Measurements from ENCODE around the gene DPF3. TPM values are rescaled to one million over a fixed set of nuclear protein-coding genes. Genes with fewer than 3 reads are reported as not detected.

The DPF3 gene
- total and polyA plus RNA-seq, 5 donors from 2014 or later = 0.11 to 2.0 (median 0.49) TPM; not detected in 1

- Mint-ChIP-seq H3K4me1 (peaks cover 7 to 33% (median 21%) of the 10 kb centered on the region in 4 donors), H3K9me3 (peaks cover 0 to 4% (median 0%) of the 10 kb centered on the region in 7 donors)
- peaks cover 45% of the 10 kb centered on the region for H3K27me3 ChIP-seq (ENCODE audit: control insufficient read depth, insufficient read depth, low read length)
Observed at GRCh38 chr14:72892103-72892878, 1.6 kb downstream of the DPF3 start.

GRCh38 chr14:72891666-72892102 is 2.2 kb downstream of the DPF3 start:
- no peaks in the 10 kb centered on the region for H3K9me3 ChIP-seq (ENCODE audit: control insufficient read depth in 2 of 2, low read length in 2 of 2)
- Mint-ChIP-seq H3K4me1 (peaks cover 7 to 33% (median 21%) of the 10 kb centered on the region in 4 donors), H3K27me3 (peaks cover 49% of the 10 kb centered on the region), H3K27ac (no peak overlapping the region), H3K9me3 (peaks cover 0 to 5% (median 0%) of the 10 kb centered on the region in 7 donors), H3K36me3 (no peaks in the 10 kb centered on the region), H3K4me3 (peak overlapping the region; percentile 91 to 97 (median 96))
- ATAC-seq (ENCODE audit: low read depth in 2 of 2) = no peak
- no peak overlapping the region for H3K27ac ChIP-seq (ENCODE audit: insufficient read depth, low read length, poor library complexity, severe bottlenecking)
- peaks cover 30% of the 10 kb centered on the region for H3K4me1 ChIP-seq (ENCODE audit: control insufficient read depth, insufficient read depth, low read length, poor library complexity, severe bottlenecking)
- peaks cover 40% of the 10 kb centered on the region for H3K27me3 ChIP-seq (ENCODE audit: control insufficient read depth, insufficient read depth, low read length)
- no peak for DNase-seq
- no peaks in the 10 kb centered on the region for H3K36me3 ChIP-seq (ENCODE audit: control insufficient read depth, insufficient read depth, low read length)
- H3K4me3 ChIP-seq (ENCODE audit: low read depth, low read length) = peak overlapping the region; percentile 77

More at GRCh38 chr14:72892103-72892878, 1.6 kb downstream of the DPF3 start:
- peak overlapping the region; percentile 83 to 93 (median 88) for H3K27ac Mint-ChIP-seq
- peaks cover 49% of the 10 kb centered on the region for H3K27me3 Mint-ChIP-seq
- H3K4me1 ChIP-seq (ENCODE audit: control insufficient read depth, insufficient read depth, low read length, poor library complexity, severe bottlenecking) = peaks cover 30% of the 10 kb centered on the region
- no peak for ATAC-seq (ENCODE audit: low read depth in 2 of 2)
- H3K4me3 ChIP-seq (ENCODE audit: low read depth, low read length) = peak overlapping the region; percentile 77
- no peaks in the 10 kb centered on the region for H3K36me3 Mint-ChIP-seq
- H3K27ac ChIP-seq (ENCODE audit: insufficient read depth, low read length, poor library complexity, severe bottlenecking) = no peak overlapping the region
- peak overlapping the region; percentile 91 to 97 (median 96) for H3K4me3 Mint-ChIP-seq
- no peaks in the 10 kb centered on the region for H3K9me3 ChIP-seq (ENCODE audit: control insufficient read depth in 2 of 2, low read length in 2 of 2)
- no peaks in the 10 kb centered on the region for H3K36me3 ChIP-seq (ENCODE audit: control insufficient read depth, insufficient read depth, low read length)
- DNase-seq = peak; percentile 13 to 46 (median 32)

- Mint-ChIP-seq H3K27ac (no peak overlapping the region), H3K4me1 (peaks cover 0 to 22% (median 14%) of the 10 kb centered on the region in 4 donors), H3K27me3 (peaks cover 36% of the 10 kb centered on the region), H3K9me3 (peaks cover 0 to 5% (median 0%) of the 10 kb centered on the region in 7 donors), H3K4me3 (no peak overlapping the region), H3K36me3 (no peaks in the 10 kb centered on the region)
- peaks cover 21% of the 10 kb centered on the region for H3K4me1 ChIP-seq (ENCODE audit: control insufficient read depth, insufficient read depth, low read length, poor library complexity, severe bottlenecking)
- ATAC-seq (ENCODE audit: low read depth in 2 of 2) = no peak
- no peak overlapping the region for H3K4me3 ChIP-seq (ENCODE audit: low read depth, low read length)
- no peaks in the 10 kb centered on the region for H3K9me3 ChIP-seq (ENCODE audit: control insufficient read depth in 2 of 2, low read length in 2 of 2)
- peaks cover 20% of the 10 kb centered on the region for H3K27me3 ChIP-seq (ENCODE audit: control insufficient read depth, insufficient read depth, low read length)
- no peaks in the 10 kb centered on the region for H3K36me3 ChIP-seq (ENCODE audit: control insufficient read depth, insufficient read depth, low read length)
- H3K27ac ChIP-seq (ENCODE audit: insufficient read depth, low read length, poor library complexity, severe bottlenecking) = no peak overlapping the region
- DNase-seq = no peak
Observed at GRCh38 chr14:72889366-72889765, 4.5 kb downstream of the DPF3 start.

GRCh38 chr14:72888636-72889201 is 5.2 kb downstream of the DPF3 start:
- H3K4me1 Mint-ChIP-seq = peaks cover 0 to 15% (median 10%) of the 10 kb centered on the region in 4 donors
- H3K9me3 Mint-ChIP-seq = peaks cover 0 to 5% (median 0%) of the 10 kb centered on the region in 7 donors
- Histone ChIP-seq H3K27ac (ENCODE audit: insufficient read depth, low read length, poor library complexity, severe bottlenecking) (no peak overlapping the region), H3K4me1 (ENCODE audit: control insufficient read depth, insufficient read depth, low read length, poor library complexity, severe bottlenecking) (peaks cover 18% of the 10 kb centered on the region), H3K9me3 (ENCODE audit: control insufficient read depth in 2 of 2, low read length in 2 of 2) (no peaks in the 10 kb centered on the region), H3K27me3 (ENCODE audit: control insufficient read depth, insufficient read depth, low read length) (peaks cover 20% of the 10 kb centered on the region), H3K36me3 (ENCODE audit: control insufficient read depth, insufficient read depth, low read length) (no peaks in the 10 kb centered on the region), H3K4me3 (ENCODE audit: low read depth, low read length) (no peak overlapping the region)
- no peak for ATAC-seq (ENCODE audit: low read depth in 2 of 2)
- H3K36me3 Mint-ChIP-seq = no peaks in the 10 kb centered on the region
- H3K4me3 Mint-ChIP-seq = no peak overlapping the region
- no peak overlapping the region for H3K27ac Mint-ChIP-seq
- H3K27me3 Mint-ChIP-seq = peaks cover 30% of the 10 kb centered on the region
- DNase-seq = no peak

GRCh38 chr14:72888192-72888591 is 5.7 kb downstream of the DPF3 start:
- Mint-ChIP-seq H3K27ac (no peak overlapping the region), H3K36me3 (no peaks in the 10 kb centered on the region), H3K4me1 (peaks cover 0 to 13% (median 10%) of the 10 kb centered on the region in 4 donors), H3K4me3 (no peak overlapping the region), H3K9me3 (peaks cover 0 to 5% (median 0%) of the 10 kb centered on the region in 7 donors), H3K27me3 (peaks cover 28% of the 10 kb centered on the region)
- Histone ChIP-seq H3K27me3 (ENCODE audit: control insufficient read depth, insufficient read depth, low read length) (peaks cover 20% of the 10 kb centered on the region), H3K4me1 (ENCODE audit: control insufficient read depth, insufficient read depth, low read length, poor library complexity, severe bottlenecking) (peaks cover 17% of the 10 kb centered on the region), H3K4me3 (ENCODE audit: low read depth, low read length) (no peak overlapping the region), H3K9me3 (ENCODE audit: control insufficient read depth in 2 of 2, low read length in 2 of 2) (no peaks in the 10 kb centered on the region), H3K36me3 (ENCODE audit: control insufficient read depth, insufficient read depth, low read length) (no peaks in the 10 kb centered on the region), H3K27ac (ENCODE audit: insufficient read depth, low read length, poor library complexity, severe bottlenecking) (no peak overlapping the region)
- ATAC-seq (ENCODE audit: low read depth in 2 of 2) (no peak), DNase-seq (no peak)

- H3K27ac ChIP-seq (ENCODE audit: insufficient read depth, low read length, poor library complexity, severe bottlenecking) = no peak overlapping the region
- peaks cover 20% of the 10 kb centered on the region for H3K27me3 ChIP-seq (ENCODE audit: control insufficient read depth, insufficient read depth, low read length)
- Mint-ChIP-seq H3K36me3 (no peaks in the 10 kb centered on the region), H3K4me3 (no peak overlapping the region), H3K27me3 (peaks cover 26% of the 10 kb centered on the region), H3K4me1 (peaks cover 0 to 11% (median 8%) of the 10 kb centered on the region in 4 donors), H3K9me3 (peaks cover 0 to 5% (median 0%) of the 10 kb centered on the region in 7 donors), H3K27ac (peak overlapping the region in 1 of 3 donors; percentile 24)
- no peak for ATAC-seq (ENCODE audit: low read depth in 2 of 2)
- H3K9me3 ChIP-seq (ENCODE audit: control insufficient read depth in 2 of 2, low read length in 2 of 2) = no peaks in the 10 kb centered on the region
- H3K4me1 ChIP-seq (ENCODE audit: control insufficient read depth, insufficient read depth, low read length, poor library complexity, severe bottlenecking) = peaks cover 10% of the 10 kb centered on the region
- no peaks in the 10 kb centered on the region for H3K36me3 ChIP-seq (ENCODE audit: control insufficient read depth, insufficient read depth, low read length)
- H3K4me3 ChIP-seq (ENCODE audit: low read depth, low read length) = no peak overlapping the region
- no peak for DNase-seq
Observed at GRCh38 chr14:72887514-72887913, 6.4 kb downstream of the DPF3 start.

- H3K4me3 ChIP-seq (ENCODE audit: low read depth, low read length) = no peak overlapping the region
- Mint-ChIP-seq H3K4me3 (no peak overlapping the region), H3K27me3 (peaks cover 10% of the 10 kb centered on the region), H3K36me3 (no peaks in the 10 kb centered on the region), H3K9me3 (peaks cover 0 to 5% (median 0%) of the 10 kb centered on the region in 7 donors), H3K4me1 (peaks cover 0 to 6% (median 0%) of the 10 kb centered on the region in 4 donors), H3K27ac (no peak overlapping the region)
- peaks cover 4% of the 10 kb centered on the region for H3K27me3 ChIP-seq (ENCODE audit: control insufficient read depth, insufficient read depth, low read length)
- no peaks in the 10 kb centered on the region for H3K9me3 ChIP-seq (ENCODE audit: control insufficient read depth in 2 of 2, low read length in 2 of 2)
- no peak for DNase-seq
- H3K27ac ChIP-seq (ENCODE audit: insufficient read depth, low read length, poor library complexity, severe bottlenecking) = no peak overlapping the region
- H3K36me3 ChIP-seq (ENCODE audit: control insufficient read depth, insufficient read depth, low read length) = no peaks in the 10 kb centered on the region
- no peak for ATAC-seq (ENCODE audit: low read depth in 2 of 2)
- no peaks in the 10 kb centered on the region for H3K4me1 ChIP-seq (ENCODE audit: control insufficient read depth, insufficient read depth, low read length, poor library complexity, severe bottlenecking)
Observed at GRCh38 chr14:72884386-72884785, 9.5 kb downstream of the DPF3 start.

All from CD4-positive, CD25-positive, alpha-beta regulatory T cell (primary cell).